ENCODE results near the gene TSHZ2.

The TSHZ2 gene

GRCh38 chr20:53533500-53533899 is 561.3 kb downstream of the TSHZ2 start:
- TF ChIP-seq, protein P1, sequence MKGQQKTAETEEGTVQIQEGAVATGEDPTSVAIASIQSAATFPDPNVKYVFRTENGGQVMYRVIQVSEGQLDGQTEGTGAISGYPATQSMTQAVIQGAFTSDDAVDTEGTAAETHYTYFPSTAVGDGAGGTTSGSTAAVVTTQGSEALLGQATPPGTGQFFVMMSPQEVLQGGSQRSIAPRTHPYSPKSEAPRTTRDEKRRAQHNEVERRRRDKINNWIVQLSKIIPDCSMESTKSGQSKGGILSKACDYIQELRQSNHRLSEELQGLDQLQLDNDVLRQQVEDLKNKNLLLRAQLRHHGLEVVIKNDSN (IDR thresholded peaks at IDR 0.05) = no peak
- no peak for TF ChIP-seq NFIC (IDR thresholded peaks at IDR 0.05)

DNA sequence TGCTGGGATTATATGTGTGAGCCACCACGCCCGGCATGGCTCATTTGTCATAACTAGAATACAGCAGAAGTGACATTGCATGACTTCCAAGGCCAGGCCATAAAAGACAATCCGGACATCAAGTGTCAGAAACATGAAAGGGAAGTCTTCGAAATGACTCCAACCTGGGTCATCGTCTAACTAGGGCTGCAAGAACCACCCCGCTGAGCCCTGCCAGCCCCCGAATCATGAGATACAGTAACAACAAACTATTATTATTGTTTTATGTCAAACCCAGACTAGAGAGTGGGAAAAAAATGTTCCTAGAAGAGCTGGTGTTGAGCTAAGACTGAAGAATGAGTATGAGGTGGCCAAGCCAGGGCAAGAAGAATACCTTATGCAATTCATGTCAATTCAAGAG is 561.9 kb downstream of the TSHZ2 start:
- no peak for TF ChIP-seq TCF12 (IDR thresholded peaks at IDR 0.05; ENCODE audit: low read depth)
- TF ChIP-seq TEAD4 (IDR thresholded peaks at IDR 0.05) = no peak
- no peak for TF ChIP-seq ZBTB7A (IDR thresholded peaks at IDR 0.05; ENCODE audit: low read depth)
- TF ChIP-seq EGR1 (IDR thresholded peaks at IDR 0.05) = no peak
- no peak for TF ChIP-seq TAF1 (IDR thresholded peaks at IDR 0.05; ENCODE audit: low read depth)
- no peak for TF ChIP-seq RAD21 (IDR thresholded peaks at IDR 0.05; ENCODE audit: low read depth)
- TF ChIP-seq, protein P1 (IDR thresholded peaks at IDR 0.05) = no peak
- no peak for TF ChIP-seq EP300 (IDR thresholded peaks at IDR 0.05; ENCODE audit: borderline replicate concordance)
- no peak for TF ChIP-seq NFIC (IDR thresholded peaks at IDR 0.05)
- no peak for TF ChIP-seq CREB1 (IDR thresholded peaks at IDR 0.05; ENCODE audit: low read depth)
- no peak for TF ChIP-seq FOXM1 (IDR thresholded peaks at IDR 0.05; ENCODE audit: borderline replicate concordance, low read depth)
- no peak for TF ChIP-seq MAX (IDR thresholded peaks at IDR 0.05)
- no peak for TF ChIP-seq YY1 (IDR thresholded peaks at IDR 0.05; ENCODE audit: low read depth)
- TF ChIP-seq CEBPB (IDR thresholded peaks at IDR 0.05) = no peak
- TF ChIP-seq REST (IDR thresholded peaks at IDR 0.05; ENCODE audit: low read depth) = no peak

DNA sequence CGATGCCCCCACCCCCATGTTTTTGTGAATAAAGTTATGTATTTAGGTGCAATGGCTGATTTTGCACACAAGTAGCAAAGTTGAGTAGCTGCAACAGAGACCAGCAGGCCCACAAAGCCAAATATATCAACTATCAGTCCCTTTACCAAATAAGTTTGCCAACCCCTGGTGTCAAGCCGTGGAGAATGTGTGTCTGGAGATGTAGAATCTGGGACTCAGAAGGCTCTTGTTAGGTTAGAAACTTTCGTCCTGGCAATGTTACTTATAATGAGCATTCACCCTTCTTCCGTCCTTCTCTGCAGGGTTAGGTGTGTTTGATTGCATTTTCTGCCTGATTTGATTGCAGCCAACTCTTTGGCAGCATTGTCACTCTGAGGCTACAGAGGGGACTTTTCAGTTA is 563.7 kb downstream of the TSHZ2 start:
- TF ChIP-seq REST (IDR thresholded peaks at IDR 0.05; ENCODE audit: low read depth) (no peak), RAD21 (IDR thresholded peaks at IDR 0.05; ENCODE audit: low read depth) (no peak), FOXM1 (IDR thresholded peaks at IDR 0.05; ENCODE audit: borderline replicate concordance, low read depth) (no peak), TCF12 (IDR thresholded peaks at IDR 0.05; ENCODE audit: low read depth) (no peak), TEAD4 (IDR thresholded peaks at IDR 0.05) (no peak), CREB1 (IDR thresholded peaks at IDR 0.05; ENCODE audit: low read depth) (no peak), MAX (IDR thresholded peaks at IDR 0.05) (no peak), CEBPB (IDR thresholded peaks at IDR 0.05) (no peak), EGR1 (IDR thresholded peaks at IDR 0.05) (no peak), NFIC (IDR thresholded peaks at IDR 0.05) (no peak)
- TF ChIP-seq, protein P1 (IDR thresholded peaks at IDR 0.05) = no peak

DNA sequence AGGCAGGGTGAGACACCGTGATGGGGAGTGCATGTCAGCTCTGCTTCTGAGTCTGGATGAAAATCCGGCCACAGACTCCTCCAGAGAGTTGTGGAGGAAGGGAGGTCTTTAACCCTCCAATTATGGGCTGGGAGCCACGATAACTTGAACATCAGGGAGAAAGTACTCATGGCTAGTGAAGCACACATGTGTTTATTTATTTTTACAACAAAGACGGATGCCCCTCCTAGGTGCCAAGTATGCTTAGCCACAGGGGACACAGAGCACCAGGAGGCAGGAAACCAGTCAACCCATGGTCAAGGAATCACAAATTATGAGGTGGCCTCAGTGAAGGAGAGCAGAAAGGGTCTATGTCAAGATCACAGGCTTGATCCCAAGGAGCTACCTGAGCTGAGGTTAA is 567.4 kb downstream of the TSHZ2 start:
- TF ChIP-seq REST (IDR thresholded peaks at IDR 0.05; ENCODE audit: low read depth) (no peak), NFIC (IDR thresholded peaks at IDR 0.05) (no peak), CREB1 (IDR thresholded peaks at IDR 0.05; ENCODE audit: low read depth) (no peak), CEBPB (IDR thresholded peaks at IDR 0.05) (no peak), TCF12 (IDR thresholded peaks at IDR 0.05; ENCODE audit: low read depth) (no peak), MAX (IDR thresholded peaks at IDR 0.05) (no peak), TEAD4 (IDR thresholded peaks at IDR 0.05) (no peak), EP300 (IDR thresholded peaks at IDR 0.05; ENCODE audit: borderline replicate concordance) (no peak), EGR1 (IDR thresholded peaks at IDR 0.05) (no peak), FOXM1 (IDR thresholded peaks at IDR 0.05; ENCODE audit: borderline replicate concordance, low read depth) (no peak), YY1 (IDR thresholded peaks at IDR 0.05; ENCODE audit: low read depth) (no peak), TAF1 (IDR thresholded peaks at IDR 0.05; ENCODE audit: low read depth) (no peak), ZBTB7A (IDR thresholded peaks at IDR 0.05; ENCODE audit: low read depth) (no peak), RAD21 (IDR thresholded peaks at IDR 0.05; ENCODE audit: low read depth) (no peak)
- TF ChIP-seq, protein P1 (IDR thresholded peaks at IDR 0.05) = no peak

All from Ishikawa (cell line).